H9 (cell line): ENCODE results near the gene FAM131C. TPM values are rescaled to one million over a fixed set of nuclear protein-coding genes. Genes with fewer than 3 reads are reported as not detected.

Source experiments
- DNase-seq: peaks from one replicate; pipeline ENCODE4 v3.0.0-alpha.2; 2017
- H2AFZ ChIP-seq: one replicate; pipeline ENCODE4 v1.6.1; 2013; ENCODE audit warnings: mild to moderate bottlenecking, low read length, control low read depth, moderate library complexity
- H2AK5ac ChIP-seq: 2 replicates; pipeline ENCODE4 v1.6.1; 2013; ENCODE audit warnings: low read length, control low read depth, mixed read lengths; ENCODE audit not compliant: insufficient read length
- H2BK120ac ChIP-seq: one replicate; pipeline ENCODE4 v1.6.1; 2013; ENCODE audit warnings: low read depth, mild to moderate bottlenecking, low read length, control low read depth, inconsistent platforms; ENCODE audit not compliant: poor library complexity, severe bottlenecking
- H2BK12ac ChIP-seq: 2 replicates; pipeline ENCODE4 v1.6.1; 2013; ENCODE audit warnings: low read length, control low read depth, mixed read lengths, low read depth; ENCODE audit not compliant: insufficient read length
- H2BK15ac ChIP-seq: 2 replicates; pipeline ENCODE4 v1.6.1; 2013; ENCODE audit warnings: low read depth, low read length, control low read depth
- H2BK20ac ChIP-seq: one replicate; pipeline ENCODE4 v1.6.1; 2013; ENCODE audit warnings: low read depth, mild to moderate bottlenecking, low read length, control low read depth, inconsistent platforms; ENCODE audit not compliant: poor library complexity, severe bottlenecking
- H2BK5ac ChIP-seq: 2 replicates; pipeline ENCODE4 v1.6.1; 2013; ENCODE audit warnings: low read length, control low read depth, mixed read lengths; ENCODE audit not compliant: insufficient read length
- H3K14ac ChIP-seq: 2 replicates; pipeline ENCODE4 v1.6.1; 2013; ENCODE audit warnings: low read length, control low read depth; ENCODE audit not compliant: insufficient read depth
- H3K18ac ChIP-seq: 2 replicates; pipeline ENCODE4 v1.6.1; 2013; ENCODE audit warnings: low read depth, mild to moderate bottlenecking, mixed read lengths, low read length, control low read depth; ENCODE audit not compliant: insufficient read length
- H3K23ac ChIP-seq: 2 replicates; pipeline ENCODE4 v1.6.1; 2013; ENCODE audit warnings: low read length, control low read depth, mixed read lengths, low read depth; ENCODE audit not compliant: insufficient read length
- H3K23me2 ChIP-seq: 2 replicates; pipeline ENCODE4 v1.6.1; 2013; ENCODE audit warnings: low read depth, mild to moderate bottlenecking, mixed read lengths, low read length, control low read depth; ENCODE audit not compliant: insufficient read length, poor library complexity, severe bottlenecking
- H3K27ac ChIP-seq: 2 replicates; pipeline ENCODE4 v1.5.1; 2013; ENCODE audit warnings: low read length, control low read depth, mixed read lengths, low read depth; ENCODE audit not compliant: insufficient read length
- H3K27me3 ChIP-seq: 2 replicates; pipeline ENCODE4 v1.6.1; 2013; ENCODE audit warnings: low read length, control low read depth, inconsistent platforms; ENCODE audit not compliant: insufficient read depth
- H3K4ac ChIP-seq: 2 replicates; pipeline ENCODE4 v1.6.1; 2013; ENCODE audit warnings: low read depth, mild to moderate bottlenecking, control low read depth, inconsistent platforms, low read length, moderate library complexity
- H3K4me1 ChIP-seq: 2 replicates; pipeline ENCODE4 v1.6.1; 2013; ENCODE audit warnings: low read length, control low read depth, inconsistent platforms; ENCODE audit not compliant: insufficient read depth
- H3K4me2 ChIP-seq: 2 replicates; pipeline ENCODE4 v1.6.1; 2013; ENCODE audit warnings: low read length, control low read depth, mixed read lengths; ENCODE audit not compliant: insufficient read length, insufficient read depth
- H3K56ac ChIP-seq: 2 replicates; pipeline ENCODE4 v1.6.1; 2013; ENCODE audit warnings: low read depth, mild to moderate bottlenecking, mixed read lengths, low read length, control low read depth; ENCODE audit not compliant: insufficient read length
- H3K79me1 ChIP-seq: 2 replicates; pipeline ENCODE4 v1.6.1; 2013; ENCODE audit warnings: low read depth, mild to moderate bottlenecking, moderate library complexity, low read length, control low read depth, inconsistent platforms; ENCODE audit not compliant: insufficient read depth, poor library complexity, severe bottlenecking
- H3K79me2 ChIP-seq: 2 replicates; pipeline ENCODE4 v1.6.1; 2013; ENCODE audit warnings: low read length, control low read depth, inconsistent platforms; ENCODE audit not compliant: insufficient read depth
- H3K9ac ChIP-seq: 2 replicates; pipeline ENCODE4 v1.6.1; 2013; ENCODE audit warnings: low read length, control low read depth, mixed read lengths; ENCODE audit not compliant: insufficient read length; ENCODE audit errors: extremely low read depth
- H3K9me3 ChIP-seq: one replicate; pipeline ENCODE4 v1.6.1; 2013; ENCODE audit warnings: low read depth, low read length, inconsistent platforms; ENCODE audit not compliant: control insufficient read depth
- H3T11ph ChIP-seq: one replicate; pipeline ENCODE4 v1.6.1; 2013; ENCODE audit warnings: mild to moderate bottlenecking, low read length, control low read depth, inconsistent platforms
- H4K20me1 ChIP-seq: one replicate; pipeline ENCODE4 v1.6.1; 2013; ENCODE audit not compliant: control insufficient read depth, insufficient read length, insufficient read depth
- H4K5ac ChIP-seq: 2 replicates; pipeline ENCODE4 v1.6.1; 2013; ENCODE audit warnings: low read depth, mild to moderate bottlenecking, mixed read lengths, low read length, control low read depth; ENCODE audit not compliant: insufficient read length
- H4K8ac ChIP-seq: replicated peaks from 2 replicates; pipeline ENCODE4 v1.6.1; 2013; ENCODE audit warnings: low read length, control low read depth, mixed read lengths, low read depth; ENCODE audit not compliant: insufficient read length
- H4K91ac ChIP-seq: 2 replicates; pipeline ENCODE4 v1.6.1; 2013; ENCODE audit warnings: low read depth, mild to moderate bottlenecking, moderate library complexity, mixed read lengths, low read length, control low read depth; ENCODE audit not compliant: insufficient read length
- H3K27ac Mint-ChIP-seq, 3 experiments: 2 replicates in 2 of 3; 3 replicates in 1 of 3; pipeline ENCODE4 v1.8.0; 2020 to 2021; ENCODE audit warnings: mixed read lengths in 3 of 3, mild to moderate bottlenecking in 1 of 3, moderate library complexity in 1 of 3
- H3K27me3 Mint-ChIP-seq: 2 replicates; pipeline ENCODE4 v1.8.0; 2021; ENCODE audit warnings: low read depth, mild to moderate bottlenecking, moderate library complexity, mixed read lengths
- H3K36me3 Mint-ChIP-seq, 3 experiments: 2 replicates in 2 of 3; 3 replicates in 1 of 3; pipeline ENCODE4 v1.8.0; 2020 to 2021; ENCODE audit warnings: low read depth in 3 of 3, mixed read lengths in 3 of 3; ENCODE audit not compliant: insufficient read depth in 1 of 3
- H3K4me1 Mint-ChIP-seq, 2 experiments: 2 replicates each; pipeline ENCODE4 v1.8.0; 2020; ENCODE audit warnings: mixed read lengths in 2 of 2
- H3K4me3 Mint-ChIP-seq, 2 experiments: 2 replicates in 1 of 2; 3 replicates in 1 of 2; pipeline ENCODE4 v1.8.0; 2020 to 2021; ENCODE audit warnings: mild to moderate bottlenecking in 2 of 2, mixed read lengths in 2 of 2, moderate library complexity in 1 of 2
- H3K9me3 Mint-ChIP-seq, 2 experiments: 2 replicates in 1 of 2; 3 replicates in 1 of 2; pipeline ENCODE4 v1.8.0; 2020; ENCODE audit warnings: mild to moderate bottlenecking in 2 of 2, mixed read lengths in 2 of 2, moderate library complexity in 1 of 2
- WGBS: extraction: QIAGEN DNeasy Blood & Tissue Kit; methylation state at CpG from one replicate; pipeline ENCODE4 v1.1.7; 2013; ENCODE audit warnings: missing lambda C conversion rate, low lambda C conversion rate, mixed read lengths; ENCODE audit not compliant: insufficient read length; ENCODE audit errors: extremely low coverage; 5-methylcytosine and 5-hydroxymethylcytosine counted together
- total RNA-seq: library from RNA; stranded (reverse); gene quantifications from 2 replicates; pipeline ENCODE4 v1.2.1, GENCODE V29; 2021
- TF ChIP-seq, protein P1 (sequence below): fragments of 200-600 bp; sonication (generic); conservative IDR thresholded peaks from 3 replicates; pipeline ENCODE4 v1.8.0; 2021; ENCODE audit warnings: antibody characterized with exemption, mild to moderate bottlenecking

FAM131C gene
- total RNA-seq, 1 experiment from 2014 or later = 0.61 TPM

DNA sequence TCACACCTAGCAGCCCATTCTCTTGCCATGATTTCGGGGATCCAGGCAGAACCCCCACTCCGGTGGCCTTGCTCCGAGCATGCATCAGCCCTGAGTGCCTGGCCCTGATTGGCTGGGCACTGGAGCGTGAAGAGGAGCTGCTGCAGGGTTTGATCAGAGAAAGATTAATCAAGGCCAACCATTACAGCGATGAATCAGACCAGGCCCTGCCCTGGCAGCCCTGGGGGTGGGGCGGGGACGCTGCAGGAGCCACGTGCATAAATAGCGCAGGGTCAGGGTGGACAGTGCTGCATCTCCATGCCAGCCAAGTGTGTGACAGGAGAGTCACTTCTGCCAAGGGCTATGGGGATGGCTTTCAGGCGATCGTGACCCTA, 3.4 kb upstream of the FAM131C start:
- H2BK20ac ChIP-seq = no peak overlapping the region
- no peak overlapping the region for H2BK15ac ChIP-seq
- peaks cover 55% of the 10 kb centered on the region for H3K27me3 Mint-ChIP-seq
- no peak overlapping the region for H4K91ac ChIP-seq
- H2BK12ac ChIP-seq = no peak overlapping the region
- H3K4me2 ChIP-seq = no peak overlapping the region
- no CpG with 5 or more reads among the region's 11 CpGs for WGBS
- H3K23me2 ChIP-seq = peaks cover 5% of the 10 kb centered on the region
- no peak for DNase-seq
- TF ChIP-seq, protein P1, sequence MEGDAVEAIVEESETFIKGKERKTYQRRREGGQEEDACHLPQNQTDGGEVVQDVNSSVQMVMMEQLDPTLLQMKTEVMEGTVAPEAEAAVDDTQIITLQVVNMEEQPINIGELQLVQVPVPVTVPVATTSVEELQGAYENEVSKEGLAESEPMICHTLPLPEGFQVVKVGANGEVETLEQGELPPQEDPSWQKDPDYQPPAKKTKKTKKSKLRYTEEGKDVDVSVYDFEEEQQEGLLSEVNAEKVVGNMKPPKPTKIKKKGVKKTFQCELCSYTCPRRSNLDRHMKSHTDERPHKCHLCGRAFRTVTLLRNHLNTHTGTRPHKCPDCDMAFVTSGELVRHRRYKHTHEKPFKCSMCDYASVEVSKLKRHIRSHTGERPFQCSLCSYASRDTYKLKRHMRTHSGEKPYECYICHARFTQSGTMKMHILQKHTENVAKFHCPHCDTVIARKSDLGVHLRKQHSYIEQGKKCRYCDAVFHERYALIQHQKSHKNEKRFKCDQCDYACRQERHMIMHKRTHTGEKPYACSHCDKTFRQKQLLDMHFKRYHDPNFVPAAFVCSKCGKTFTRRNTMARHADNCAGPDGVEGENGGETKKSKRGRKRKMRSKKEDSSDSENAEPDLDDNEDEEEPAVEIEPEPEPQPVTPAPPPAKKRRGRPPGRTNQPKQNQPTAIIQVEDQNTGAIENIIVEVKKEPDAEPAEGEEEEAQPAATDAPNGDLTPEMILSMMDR = no peak
- no peaks in the 10 kb centered on the region for H3K79me2 ChIP-seq
- H3K79me1 ChIP-seq = no peaks in the 10 kb centered on the region
- no peaks in the 10 kb centered on the region for H3K9me3 ChIP-seq
- no peak overlapping the region for H2AFZ ChIP-seq
- no peak overlapping the region for H3K9ac ChIP-seq
- no peak overlapping the region for H2BK5ac ChIP-seq
- H3K36me3 Mint-ChIP-seq = no peaks in the 10 kb centered on the region
- no peak overlapping the region for H4K5ac ChIP-seq
- no peak overlapping the region for H3K14ac ChIP-seq
- H3K27ac Mint-ChIP-seq = no peak overlapping the region
- no peak overlapping the region for H3K18ac ChIP-seq
- H3K9me3 Mint-ChIP-seq = no peaks in the 10 kb centered on the region; a peak in 1 of 5 replicates
- H4K20me1 ChIP-seq = no peaks in the 10 kb centered on the region
- H3K27me3 ChIP-seq = peaks cover 5% of the 10 kb centered on the region; the same call in 1 of the 2 replicates
- no peak overlapping the region for H3K4me3 Mint-ChIP-seq
- no peak overlapping the region for H3K4ac ChIP-seq
- no peak overlapping the region for H3K27ac ChIP-seq
- no peak overlapping the region for H3K56ac ChIP-seq
- no peak overlapping the region for H3K23ac ChIP-seq
- H3K4me1 Mint-ChIP-seq = peaks cover 12 to 24% of the 10 kb centered on the region in 2 experiments
- no peak overlapping the region for H2BK120ac ChIP-seq
- no peak overlapping the region for H4K8ac ChIP-seq
- no peak overlapping the region for H3T11ph ChIP-seq
- no peak overlapping the region for H2AK5ac ChIP-seq
- no peaks in the 10 kb centered on the region for H3K4me1 ChIP-seq
